GM21447 (cell line): ENCODE data around the gene GUCA2B.

Experiments used
- ATAC-seq: cut with Tn5 transposase; IDR thresholded peaks from one replicate; pipeline ENCODE4 v1.9.1; 2021; ENCODE audit not compliant: unreplicated experiment

GUCA2B gene

DNA sequence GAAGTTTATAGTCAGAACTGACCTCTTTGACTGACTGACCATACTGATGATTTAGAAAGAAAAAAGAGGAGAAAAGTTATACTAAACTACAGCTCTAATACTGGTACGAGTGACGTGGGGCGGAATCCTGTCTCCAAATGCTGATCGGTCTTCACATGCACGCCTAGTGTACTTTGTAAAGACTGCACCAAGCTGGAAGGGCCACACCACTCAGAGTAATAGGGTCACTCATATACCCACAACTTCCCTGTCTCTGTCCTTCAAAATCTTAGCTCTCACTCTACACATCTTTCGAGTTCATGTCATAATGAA lies 30.7 kb downstream of the GUCA2B start:
- ATAC-seq: no peak

DNA sequence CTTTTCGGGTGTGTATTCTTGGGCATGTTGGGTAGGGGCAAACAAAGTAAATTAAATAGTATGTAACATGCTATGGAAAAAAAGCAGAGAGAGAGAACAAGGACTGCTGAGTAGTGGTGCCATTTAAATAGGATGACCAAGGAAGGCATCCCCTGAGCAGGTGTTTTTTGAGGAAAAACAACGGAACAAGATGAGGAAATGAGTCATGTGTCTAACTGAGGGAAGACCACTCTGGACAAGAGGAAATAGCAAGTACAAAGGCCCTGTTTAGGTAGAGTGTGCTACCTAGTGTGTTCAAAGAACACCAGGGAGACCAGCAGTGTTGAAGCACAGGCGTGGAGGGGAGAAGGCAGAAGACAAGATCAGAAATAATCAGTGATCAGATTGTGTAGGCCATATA lies 31.4 kb downstream of the GUCA2B start:
- ATAC-seq: no peak

DNA sequence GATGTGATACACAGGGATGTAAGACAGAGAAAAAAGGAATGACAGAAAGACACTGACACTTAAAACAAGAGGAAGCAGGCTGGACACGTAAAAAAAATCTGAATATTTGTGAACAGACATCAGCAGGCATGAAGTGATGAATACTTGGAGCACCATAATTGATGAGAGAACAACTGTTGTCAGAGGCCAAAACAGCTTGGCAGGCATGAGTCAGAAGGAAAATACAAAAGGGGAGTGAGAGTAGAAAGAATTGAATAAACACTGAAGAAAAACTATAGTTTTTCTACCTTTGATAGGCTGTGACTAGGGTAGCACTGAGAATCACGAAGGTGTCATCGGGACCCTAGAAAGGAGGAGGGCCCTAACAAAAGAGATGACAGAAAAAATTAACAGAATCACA lies 32.9 kb downstream of the GUCA2B start:
- ATAC-seq: no peak

DNA sequence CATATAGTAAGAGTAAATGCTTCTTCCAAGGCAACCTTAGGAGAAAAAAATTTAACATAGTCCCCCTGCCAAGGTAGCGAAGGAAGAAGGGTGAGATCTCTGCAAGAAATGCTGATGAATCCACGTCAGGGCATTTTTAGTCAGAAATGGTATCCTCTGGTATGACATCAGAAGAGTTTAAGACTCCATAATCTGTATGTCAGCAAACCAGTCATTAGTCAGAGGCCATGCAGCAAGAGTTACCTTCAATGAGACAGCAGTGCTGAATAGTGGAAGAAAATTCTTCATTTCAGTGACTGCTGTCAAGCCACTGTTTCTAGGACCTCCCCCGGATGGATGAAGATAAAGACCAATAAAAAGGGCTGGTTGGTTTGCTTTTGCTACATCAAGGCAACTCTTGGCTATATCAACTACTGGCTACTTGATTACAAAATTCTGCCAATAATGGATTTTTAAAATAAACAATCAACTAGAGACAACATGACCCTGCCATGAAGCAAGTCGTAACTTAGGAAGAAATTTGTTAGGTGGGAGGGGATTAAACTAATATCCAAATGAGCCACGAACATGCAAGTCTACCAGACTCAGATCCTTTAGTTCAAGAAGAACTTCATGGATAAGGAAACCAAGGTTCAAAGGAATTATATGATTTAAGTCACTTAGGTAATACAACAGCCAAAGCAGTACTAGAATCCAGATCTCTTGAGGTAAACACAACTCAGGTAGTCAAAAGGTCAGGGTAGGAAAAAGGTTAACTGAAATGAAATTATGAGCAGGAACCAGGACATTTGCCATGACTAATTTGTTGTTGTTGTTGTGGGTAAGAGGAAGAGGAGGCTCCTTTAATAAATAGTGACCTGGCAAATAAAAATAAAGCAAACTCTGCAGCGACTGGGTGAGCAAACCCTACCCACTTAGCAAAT lies 37.0 kb downstream of the GUCA2B start:
- ATAC-seq: no peak

DNA sequence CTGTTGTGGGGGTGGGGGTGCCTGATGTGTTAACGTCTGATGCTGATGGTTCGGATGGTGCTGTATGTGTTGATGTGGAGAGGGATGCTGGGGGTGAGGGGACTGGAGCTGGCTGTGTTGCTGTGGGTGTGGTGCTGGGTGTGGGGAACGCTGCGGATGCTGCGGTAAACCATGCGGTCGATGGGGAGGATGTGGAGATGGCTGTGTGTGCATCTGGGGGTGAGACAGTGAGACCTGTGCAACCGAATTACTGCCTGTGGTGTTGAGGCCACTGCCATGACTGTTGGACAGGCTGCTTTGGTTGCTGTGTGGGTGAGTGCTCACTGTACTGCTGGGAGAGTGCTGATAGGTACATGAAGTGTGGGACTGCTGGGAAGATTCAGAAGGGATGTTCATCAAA lies 38.1 kb downstream of the GUCA2B start:
- ATAC-seq: no peak

DNA sequence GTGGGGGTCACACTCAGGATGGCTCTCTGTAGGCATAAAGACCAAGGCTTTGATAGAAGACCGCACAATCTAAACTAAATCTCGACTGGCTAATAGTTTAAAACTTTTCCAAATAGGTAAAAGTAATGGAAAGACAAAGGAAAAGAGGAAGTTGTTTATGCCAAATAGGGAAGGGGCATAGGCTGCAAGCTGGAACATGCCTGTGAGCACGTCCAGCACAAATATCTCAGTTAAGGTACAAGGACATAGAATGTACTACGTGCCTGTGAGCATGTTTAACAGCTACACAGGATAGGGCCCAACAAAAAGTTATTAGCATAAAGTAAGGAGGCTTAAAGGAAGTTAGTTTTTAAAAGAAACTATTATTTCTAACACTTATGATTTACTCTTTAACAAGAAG lies 38.9 kb downstream of the GUCA2B start:
- no peak for ATAC-seq

DNA sequence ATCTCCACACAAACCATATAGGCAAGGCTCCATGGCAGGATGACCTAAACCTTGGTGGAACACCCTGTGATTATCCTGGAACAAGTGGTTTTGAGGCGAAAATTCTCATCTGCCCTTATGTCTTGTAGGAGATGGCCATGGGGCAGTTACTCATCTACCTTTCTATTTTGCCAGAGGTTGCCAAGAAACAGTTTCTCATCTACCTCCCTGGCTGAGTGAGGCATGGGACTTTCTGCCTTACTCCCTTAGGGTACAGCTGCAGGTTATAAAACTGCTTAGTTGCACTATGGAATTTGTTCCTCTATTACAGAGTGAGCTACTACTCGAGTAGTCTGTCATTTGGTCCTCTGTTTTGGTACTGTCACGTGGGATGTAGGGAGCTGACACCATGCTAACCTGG lies 42.6 kb downstream of the GUCA2B start:
- no peak for ATAC-seq

DNA sequence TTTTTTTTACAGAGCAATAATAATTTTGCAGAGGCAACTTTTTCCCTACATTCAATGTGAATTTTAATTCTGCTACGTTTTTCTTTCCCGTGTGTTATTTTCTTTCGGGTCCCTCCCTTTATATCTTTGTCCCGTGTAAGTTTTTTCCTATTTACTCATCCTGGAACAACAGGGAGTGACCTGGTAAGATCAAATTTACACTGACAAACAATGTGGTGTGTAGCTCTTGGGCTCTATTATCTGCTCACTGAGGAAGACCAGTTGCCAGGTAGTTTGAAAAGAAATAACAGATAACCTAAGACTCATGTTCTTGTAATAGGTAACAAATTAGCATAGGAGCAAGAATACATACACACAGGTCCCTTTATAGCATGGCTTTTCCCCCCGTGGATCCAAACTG lies 45.0 kb downstream of the GUCA2B start:
- no peak for ATAC-seq

DNA sequence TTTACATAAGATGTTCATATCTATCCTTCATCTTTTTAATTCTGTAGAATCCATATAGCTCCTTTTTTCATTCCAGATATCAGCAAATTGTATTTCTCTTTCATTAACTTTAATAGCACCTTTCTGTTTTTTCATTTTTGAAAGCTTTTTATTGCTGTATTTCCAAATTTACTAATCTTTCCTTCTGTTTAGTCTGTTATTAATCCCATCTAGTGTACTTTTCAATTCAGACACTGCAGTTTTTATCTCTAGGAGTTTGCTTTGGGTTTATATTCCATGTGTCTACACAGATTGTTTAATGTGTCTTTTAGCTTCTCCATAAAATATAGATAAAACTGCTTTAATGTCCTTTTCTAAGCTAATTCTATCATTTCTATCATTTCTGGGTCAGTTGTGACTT lies 48.8 kb downstream of the GUCA2B start:
- ATAC-seq: no peak
